Mesenchymal stem cell (in vitro differentiated cells and primary cell): ENCODE measurements around the gene ITIH3.

Source experiments
- DNase-seq: peaks from one replicate; pipeline ENCODE4 v3.0.0-alpha.2; 2013
- H2AFZ ChIP-seq: one replicate; pipeline ENCODE4 v1.6.1; 2013; ENCODE audit warnings: low read depth, mild to moderate bottlenecking, control low read depth, inconsistent platforms, low read length, moderate library complexity
- H2AK5ac ChIP-seq: 2 replicates; pipeline ENCODE4 v1.6.1; 2013; ENCODE audit warnings: low read length, moderate library complexity, mild to moderate bottlenecking, inconsistent platforms; ENCODE audit not compliant: severe bottlenecking
- H2BK120ac ChIP-seq: one replicate; pipeline ENCODE4 v1.6.1; 2013; ENCODE audit warnings: low read depth, mild to moderate bottlenecking, inconsistent platforms, low read length, moderate library complexity
- H2BK12ac ChIP-seq, 2 experiments: one replicate each; pipeline ENCODE4 v1.6.1; 2013; ENCODE audit warnings: inconsistent platforms in 2 of 2, low read length in 2 of 2, mild to moderate bottlenecking in 2 of 2, moderate library complexity in 2 of 2, control low read depth in 1 of 2
- H2BK15ac ChIP-seq: one replicate; pipeline ENCODE4 v1.6.1; 2013; ENCODE audit warnings: mild to moderate bottlenecking, low read depth, inconsistent platforms; ENCODE audit not compliant: poor library complexity, severe bottlenecking
- H2BK5ac ChIP-seq: 2 replicates; pipeline ENCODE4 v1.6.1; 2013; ENCODE audit warnings: low read depth, mild to moderate bottlenecking, low read length, control low read depth, inconsistent platforms; ENCODE audit not compliant: poor library complexity, severe bottlenecking
- H3K14ac ChIP-seq, 2 experiments: one replicate each; pipeline ENCODE4 v1.6.1; 2013; ENCODE audit warnings: inconsistent platforms in 2 of 2, low read length in 2 of 2, control low read depth in 1 of 2, mild to moderate bottlenecking in 1 of 2, moderate library complexity in 1 of 2
- H3K18ac ChIP-seq, 2 experiments: one replicate each; pipeline ENCODE4 v1.6.1; 2013; ENCODE audit warnings: inconsistent platforms in 2 of 2, low read length in 2 of 2, control low read depth in 1 of 2, low read depth in 1 of 2, mild to moderate bottlenecking in 1 of 2
- H3K23ac ChIP-seq, 2 experiments: one replicate each; pipeline ENCODE4 v1.6.1; 2013; ENCODE audit warnings: inconsistent platforms in 2 of 2, low read length in 2 of 2, mild to moderate bottlenecking in 2 of 2, moderate library complexity in 2 of 2, control low read depth in 1 of 2
- H3K27ac ChIP-seq: 2 replicates; pipeline ENCODE4 v1.5.1; 2013; ENCODE audit warnings: mild to moderate bottlenecking, moderate library complexity, low read length, control low read depth, inconsistent platforms; ENCODE audit not compliant: poor library complexity, severe bottlenecking
- H3K27me3 ChIP-seq, 2 experiments: 2 replicates each; pipeline versions ENCODE4 v1.6.1 to v1.7.0; 2013; ENCODE audit warnings: low read length in 2 of 2, mild to moderate bottlenecking in 2 of 2, moderate library complexity in 2 of 2, control low read depth in 1 of 2, inconsistent platforms in 1 of 2; ENCODE audit not compliant: control insufficient read depth in 1 of 2, insufficient read depth in 1 of 2
- H3K36me3 ChIP-seq, 2 experiments: 2 replicates each; pipeline versions ENCODE4 v1.6.1 to v1.7.0; 2013; ENCODE audit warnings: low read length in 2 of 2, control low read depth in 1 of 2, inconsistent platforms in 1 of 2, low read depth in 1 of 2, mild to moderate bottlenecking in 1 of 2; ENCODE audit not compliant: insufficient read depth in 2 of 2, control insufficient read depth in 1 of 2
- H3K4ac ChIP-seq, 2 experiments: one replicate each; pipeline ENCODE4 v1.6.1; 2013; ENCODE audit warnings: inconsistent platforms in 2 of 2, low read length in 2 of 2, mild to moderate bottlenecking in 2 of 2, moderate library complexity in 2 of 2, control low read depth in 1 of 2, low read depth in 1 of 2
- H3K4me1 ChIP-seq: 2 replicates; pipeline ENCODE4 v1.6.1; 2013; ENCODE audit warnings: low read depth, low read length, control low read depth; ENCODE audit not compliant: control insufficient read depth, insufficient read depth
- H3K4me2 ChIP-seq: 2 replicates; pipeline ENCODE4 v1.6.1; 2013; ENCODE audit warnings: low read length, mild to moderate bottlenecking, inconsistent platforms; ENCODE audit not compliant: poor library complexity, severe bottlenecking
- H3K4me3 ChIP-seq, 2 experiments: 2 replicates each; pipeline versions ENCODE4 v1.5.1 to v1.7.0; 2013; ENCODE audit warnings: low read length in 2 of 2, mild to moderate bottlenecking in 2 of 2, control low read depth in 1 of 2, low read depth in 1 of 2; ENCODE audit not compliant: insufficient read depth in 1 of 2
- H3K79me1 ChIP-seq: replicated peaks from 2 replicates; pipeline ENCODE4 v1.6.1; 2013; ENCODE audit warnings: mild to moderate bottlenecking, control low read depth, low read length, inconsistent platforms; ENCODE audit not compliant: poor library complexity, severe bottlenecking
- H3K9ac ChIP-seq: 2 replicates; pipeline ENCODE4 v1.7.0; 2013; ENCODE audit warnings: mild to moderate bottlenecking, low read length, moderate library complexity
- H3K9me3 ChIP-seq: 2 replicates; pipeline ENCODE4 v1.7.0; 2013; ENCODE audit warnings: mild to moderate bottlenecking, low read length; ENCODE audit not compliant: control insufficient read depth
- H4K8ac ChIP-seq: one replicate; pipeline ENCODE4 v1.6.1; 2013; ENCODE audit warnings: inconsistent platforms, mild to moderate bottlenecking, low read length, moderate library complexity
- H4K91ac ChIP-seq: one replicate; pipeline ENCODE4 v1.6.1; 2013; ENCODE audit warnings: mild to moderate bottlenecking, low read length, inconsistent platforms
- WGBS: methylation state at CpG from one replicate; pipeline ENCODE4 v1.1.7; 2013; ENCODE audit warnings: mixed read lengths; 5-methylcytosine and 5-hydroxymethylcytosine counted together

The ITIH3 gene

GRCh38 chr3:52843108-52843865, 48.7 kb downstream of the ITIH3 start:
- Histone ChIP-seq H3K4me1 (peaks cover 9% of the 10 kb centered on the region), H3K9me3 (no peaks in the 10 kb centered on the region), H2BK5ac (no peak overlapping the region), H3K4me2 (no peak overlapping the region), H3K14ac (no peak overlapping the region), H2AK5ac (no peak overlapping the region), H3K27me3 (no peaks in the 10 kb centered on the region), H4K8ac (no peak overlapping the region), H3K23ac (no peak overlapping the region), H3K18ac (no peak overlapping the region), H3K27ac (no peak overlapping the region), H2BK15ac (no peak overlapping the region), H3K79me1 (no peaks in the 10 kb centered on the region), H3K4ac (no peak overlapping the region), H3K36me3 (peaks cover 43 to 63% of the 10 kb centered on the region in 2 experiments), H2BK12ac (no peak overlapping the region), H3K9ac (no peak overlapping the region), H2BK120ac (no peak overlapping the region), H4K91ac (no peak overlapping the region), H2AFZ (no peak overlapping the region), H3K4me3 (no peak overlapping the region)
- 89% methylated on average over 20 of the region's 20 CpGs for WGBS
- DNase-seq, result no peak

- Histone ChIP-seq H3K4me1 (peaks cover 9% of the 10 kb centered on the region), H4K8ac (no peak overlapping the region), H2AFZ (no peak overlapping the region), H3K36me3 (peaks cover 42 to 59% of the 10 kb centered on the region in 2 experiments), H3K27me3 (no peaks in the 10 kb centered on the region), H3K27ac (no peak overlapping the region), H2BK5ac (no peak overlapping the region), H3K4ac (no peak overlapping the region), H3K79me1 (no peaks in the 10 kb centered on the region), H3K4me2 (no peak overlapping the region), H3K4me3 (no peak overlapping the region), H3K9me3 (no peaks in the 10 kb centered on the region), H3K9ac (no peak overlapping the region), H2BK15ac (no peak overlapping the region), H3K14ac (no peak overlapping the region), H3K23ac (no peak overlapping the region), H4K91ac (no peak overlapping the region), H2AK5ac (no peak overlapping the region), H3K18ac (no peak overlapping the region), H2BK12ac (no peak overlapping the region), H2BK120ac (no peak overlapping the region)
- WGBS, result 95% methylated on average over 2 of the region's 2 CpGs
- DNase-seq, result no peak
Observed at GRCh38 chr3:52843881-52844280, 49.3 kb downstream of the ITIH3 start.

DNA sequence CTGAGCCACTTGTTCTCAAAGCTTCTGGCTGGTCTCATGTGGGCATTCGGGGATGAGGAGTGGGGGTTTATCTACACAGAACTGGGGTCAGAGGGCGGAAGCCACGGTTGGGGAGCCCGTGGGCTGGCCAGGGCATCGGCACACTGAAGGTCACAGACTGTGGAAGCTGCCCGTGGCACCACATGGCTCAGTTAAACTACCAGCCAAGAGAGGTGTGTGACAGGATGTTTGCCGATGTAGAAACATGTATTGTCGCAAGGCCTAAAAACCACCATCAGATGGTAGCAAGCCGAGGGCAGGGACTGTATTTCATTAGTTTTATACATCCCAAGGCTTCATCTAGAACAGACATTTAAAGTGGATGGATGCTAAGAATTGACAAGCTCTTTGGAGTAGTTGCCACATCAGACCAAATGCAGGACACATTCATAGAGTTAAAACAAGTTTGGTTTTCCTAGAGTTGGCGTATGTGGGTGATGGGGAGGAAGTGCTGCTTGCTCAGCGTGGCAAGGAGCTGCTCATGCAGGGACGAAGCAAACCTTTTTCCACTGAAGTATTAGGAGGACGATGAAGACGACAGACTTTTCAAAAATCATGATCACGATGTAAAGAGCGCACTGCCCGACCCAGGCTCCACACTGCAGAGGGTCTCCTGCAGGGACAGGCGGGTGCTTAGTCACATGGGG, 49.8 kb downstream of the ITIH3 start:
- H3K9ac ChIP-seq, result no peak overlapping the region
- H2BK12ac ChIP-seq, result no peak overlapping the region
- H3K14ac ChIP-seq, result no peak overlapping the region
- H2BK5ac ChIP-seq, result no peak overlapping the region
- no peak overlapping the region for H4K91ac ChIP-seq
- no peaks in the 10 kb centered on the region for H3K9me3 ChIP-seq
- no peak overlapping the region for H3K4ac ChIP-seq
- no peak for DNase-seq
- H3K27me3 ChIP-seq, result no peaks in the 10 kb centered on the region
- H3K79me1 ChIP-seq, result no peaks in the 10 kb centered on the region
- no peak overlapping the region for H3K27ac ChIP-seq
- H3K36me3 ChIP-seq, result peaks cover 43 to 60% of the 10 kb centered on the region in 2 experiments
- no peak overlapping the region for H3K4me3 ChIP-seq
- no peak overlapping the region for H2AFZ ChIP-seq
- no peak overlapping the region for H3K4me2 ChIP-seq
- H3K23ac ChIP-seq, result no peak overlapping the region
- H3K4me1 ChIP-seq, result peaks cover 9% of the 10 kb centered on the region
- WGBS, result 97% methylated on average over 17 of the region's 18 CpGs
- H2AK5ac ChIP-seq, result no peak overlapping the region
- no peak overlapping the region for H4K8ac ChIP-seq
- no peak overlapping the region for H3K18ac ChIP-seq
- H2BK15ac ChIP-seq, result no peak overlapping the region
- H2BK120ac ChIP-seq, result no peak overlapping the region

GRCh38 chr3:52845157-52845556, 50.6 kb downstream of the ITIH3 start:
- H3K36me3 ChIP-seq, result peaks cover 47 to 61% of the 10 kb centered on the region in 2 experiments
- H3K27ac ChIP-seq, result no peak overlapping the region
- WGBS, result 68% methylated on average over 4 of the region's 6 CpGs
- no peaks in the 10 kb centered on the region for H3K27me3 ChIP-seq
- peak; percentile 32 for DNase-seq
- H3K4me1 ChIP-seq, result peaks cover 10% of the 10 kb centered on the region
- H3K14ac ChIP-seq, result no peak overlapping the region
- H2BK12ac ChIP-seq, result no peak overlapping the region
- H3K4me3 ChIP-seq, result no peak overlapping the region
- H3K4me2 ChIP-seq, result no peak overlapping the region
- no peaks in the 10 kb centered on the region for H3K9me3 ChIP-seq
- H2AFZ ChIP-seq, result no peak overlapping the region
- no peak overlapping the region for H2BK120ac ChIP-seq
- no peak overlapping the region for H3K23ac ChIP-seq
- H4K91ac ChIP-seq, result no peak overlapping the region
- H2BK15ac ChIP-seq, result no peak overlapping the region
- H3K18ac ChIP-seq, result no peak overlapping the region
- peak overlapping the region; percentile 17 for H3K9ac ChIP-seq
- H3K4ac ChIP-seq, result no peak overlapping the region
- no peaks in the 10 kb centered on the region for H3K79me1 ChIP-seq
- H2AK5ac ChIP-seq, result no peak overlapping the region
- H2BK5ac ChIP-seq, result no peak overlapping the region
- H4K8ac ChIP-seq, result no peak overlapping the region
